PFSK-1 (cell line): ENCODE results near the gene SP8.

Source experiments
- FOXP2 ChIP-seq: optimal IDR thresholded peaks from 2 replicates; pipeline ENCODE3; 2011; ENCODE audit warnings: borderline replicate concordance, control low read depth, inconsistent platforms; ENCODE audit not compliant: insufficient read depth; ENCODE audit errors: extremely low read length, extremely low read depth
- POLR2AphosphoS5 ChIP-seq: IDR thresholded peaks from 2 replicates; pipeline ENCODE4 v1.6.1; 2012; ENCODE audit warnings: low read depth, mild to moderate bottlenecking, control low read depth, low read length, moderate library complexity
- SIN3A ChIP-seq: IDR thresholded peaks from 2 replicates; pipeline ENCODE4 v1.6.1; 2012; ENCODE audit warnings: mild to moderate bottlenecking, low read length, moderate library complexity, borderline replicate concordance; ENCODE audit not compliant: insufficient read depth
- TAF1 ChIP-seq: IDR thresholded peaks from 2 replicates; pipeline ENCODE4 v1.6.1; 2012; ENCODE audit warnings: low read length, control low read depth, borderline replicate concordance; ENCODE audit not compliant: insufficient read depth
- TF ChIP-seq, protein P1 (sequence below), 2 experiments: IDR thresholded peaks; 2 replicates each; pipeline versions ENCODE4 v1.6.1 to v1.8.0; 2011 to 2012; ENCODE audit warnings: low read depth in 2 of 2, low read length in 2 of 2, control low read depth in 1 of 2, inconsistent platforms in 1 of 2, mild to moderate bottlenecking in 1 of 2, moderate library complexity in 1 of 2; ENCODE audit not compliant: insufficient read depth in 1 of 2

DNA sequence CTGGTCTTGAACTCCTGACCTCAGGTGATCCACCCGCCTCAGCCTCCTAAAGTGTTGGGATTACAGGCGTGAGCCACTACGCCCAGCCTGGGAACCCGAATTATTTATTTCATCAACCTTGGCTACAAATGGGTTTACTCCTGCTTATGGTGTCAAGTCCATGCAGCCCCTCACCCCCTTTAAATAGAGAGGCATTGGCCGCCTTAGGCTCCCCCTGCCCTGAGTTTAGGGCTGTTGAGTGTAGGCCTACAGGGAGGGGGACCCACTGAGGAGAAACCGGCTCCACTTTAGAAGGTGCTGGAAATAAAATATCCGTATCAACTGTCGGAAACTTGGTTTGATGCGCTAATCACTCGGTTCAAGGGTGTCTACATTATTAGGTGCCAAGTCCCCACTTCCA is 8.7 kb upstream of the SP8 start:
- TF ChIP-seq POLR2AphosphoS5 (no peak), TAF1 (no peak), FOXP2 (no peak), SIN3A (no peak)
- TF ChIP-seq, protein P1, sequence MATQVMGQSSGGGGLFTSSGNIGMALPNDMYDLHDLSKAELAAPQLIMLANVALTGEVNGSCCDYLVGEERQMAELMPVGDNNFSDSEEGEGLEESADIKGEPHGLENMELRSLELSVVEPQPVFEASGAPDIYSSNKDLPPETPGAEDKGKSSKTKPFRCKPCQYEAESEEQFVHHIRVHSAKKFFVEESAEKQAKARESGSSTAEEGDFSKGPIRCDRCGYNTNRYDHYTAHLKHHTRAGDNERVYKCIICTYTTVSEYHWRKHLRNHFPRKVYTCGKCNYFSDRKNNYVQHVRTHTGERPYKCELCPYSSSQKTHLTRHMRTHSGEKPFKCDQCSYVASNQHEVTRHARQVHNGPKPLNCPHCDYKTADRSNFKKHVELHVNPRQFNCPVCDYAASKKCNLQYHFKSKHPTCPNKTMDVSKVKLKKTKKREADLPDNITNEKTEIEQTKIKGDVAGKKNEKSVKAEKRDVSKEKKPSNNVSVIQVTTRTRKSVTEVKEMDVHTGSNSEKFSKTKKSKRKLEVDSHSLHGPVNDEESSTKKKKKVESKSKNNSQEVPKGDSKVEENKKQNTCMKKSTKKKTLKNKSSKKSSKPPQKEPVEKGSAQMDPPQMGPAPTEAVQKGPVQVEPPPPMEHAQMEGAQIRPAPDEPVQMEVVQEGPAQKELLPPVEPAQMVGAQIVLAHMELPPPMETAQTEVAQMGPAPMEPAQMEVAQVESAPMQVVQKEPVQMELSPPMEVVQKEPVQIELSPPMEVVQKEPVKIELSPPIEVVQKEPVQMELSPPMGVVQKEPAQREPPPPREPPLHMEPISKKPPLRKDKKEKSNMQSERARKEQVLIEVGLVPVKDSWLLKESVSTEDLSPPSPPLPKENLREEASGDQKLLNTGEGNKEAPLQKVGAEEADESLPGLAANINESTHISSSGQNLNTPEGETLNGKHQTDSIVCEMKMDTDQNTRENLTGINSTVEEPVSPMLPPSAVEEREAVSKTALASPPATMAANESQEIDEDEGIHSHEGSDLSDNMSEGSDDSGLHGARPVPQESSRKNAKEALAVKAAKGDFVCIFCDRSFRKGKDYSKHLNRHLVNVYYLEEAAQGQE (IDR thresholded peaks at IDR 0.05; ENCODE audit: insufficient read depth in 1 of 2, low read depth in 2 of 2, low read length in 2 of 2), result no peak
